ENCODE measurements around the gene SHF.

DNA sequence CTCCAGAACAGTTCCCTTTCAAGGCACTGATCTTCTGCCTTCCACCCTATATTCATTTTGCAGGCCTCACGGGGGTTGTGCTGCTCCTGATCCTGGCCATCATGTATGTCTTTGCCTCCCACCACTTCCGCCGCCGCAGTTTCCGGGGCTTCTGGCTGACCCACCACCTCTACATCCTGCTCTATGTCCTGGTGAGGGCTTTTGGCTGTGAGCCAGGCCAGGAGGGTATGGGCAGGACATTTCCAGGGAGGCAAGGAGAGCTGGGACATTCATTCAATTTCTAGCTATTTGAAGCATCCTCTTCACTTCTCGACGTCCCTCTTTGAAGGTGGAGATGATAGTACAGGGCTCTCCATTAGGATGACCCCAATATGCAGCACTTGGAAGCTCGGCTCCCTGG lies 32.0 kb downstream of the SHF start:
- TF ChIP-seq, protein P1, sequence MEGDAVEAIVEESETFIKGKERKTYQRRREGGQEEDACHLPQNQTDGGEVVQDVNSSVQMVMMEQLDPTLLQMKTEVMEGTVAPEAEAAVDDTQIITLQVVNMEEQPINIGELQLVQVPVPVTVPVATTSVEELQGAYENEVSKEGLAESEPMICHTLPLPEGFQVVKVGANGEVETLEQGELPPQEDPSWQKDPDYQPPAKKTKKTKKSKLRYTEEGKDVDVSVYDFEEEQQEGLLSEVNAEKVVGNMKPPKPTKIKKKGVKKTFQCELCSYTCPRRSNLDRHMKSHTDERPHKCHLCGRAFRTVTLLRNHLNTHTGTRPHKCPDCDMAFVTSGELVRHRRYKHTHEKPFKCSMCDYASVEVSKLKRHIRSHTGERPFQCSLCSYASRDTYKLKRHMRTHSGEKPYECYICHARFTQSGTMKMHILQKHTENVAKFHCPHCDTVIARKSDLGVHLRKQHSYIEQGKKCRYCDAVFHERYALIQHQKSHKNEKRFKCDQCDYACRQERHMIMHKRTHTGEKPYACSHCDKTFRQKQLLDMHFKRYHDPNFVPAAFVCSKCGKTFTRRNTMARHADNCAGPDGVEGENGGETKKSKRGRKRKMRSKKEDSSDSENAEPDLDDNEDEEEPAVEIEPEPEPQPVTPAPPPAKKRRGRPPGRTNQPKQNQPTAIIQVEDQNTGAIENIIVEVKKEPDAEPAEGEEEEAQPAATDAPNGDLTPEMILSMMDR (conservative IDR thresholded peaks at IDR 0.05 in 1 of 2, IDR thresholded peaks at IDR 0.05 in 1 of 2; ENCODE audit: extremely low read depth in 1 of 2, insufficient read depth in 1 of 2, low read depth in 1 of 2, low read length in 2 of 2): no peak
- TF ChIP-seq EZH2 (IDR thresholded peaks at IDR 0.05; ENCODE audit: borderline replicate concordance, low read length): no peak
